GM23338 (cell line): ENCODE data around the gene C12orf43. TPM values are rescaled to one million over a fixed set of nuclear protein-coding genes. Genes with fewer than 3 reads are reported as not detected.

Experiments used
- ATAC-seq: fragments of 200-7000 bp; cut with Tn5 transposase; 3 replicates; pipeline ENCODE4 v1.9.1; 2020
- DNase-seq: peaks from one replicate; pipeline ENCODE4 v3.0.0-alpha.2; 2015; ENCODE audit warnings: low spot score
- H2AFZ ChIP-seq: fragments of 200-600 bp; sonication (generic); 2 replicates; pipeline ENCODE4 v1.8.0; 2016; ENCODE audit warnings: antibody characterized with exemption, mild to moderate bottlenecking, moderate library complexity
- H3F3A ChIP-seq: fragments of 200-600 bp; sonication (generic); replicated peaks from 2 replicates; pipeline ENCODE4 v1.8.0; 2017; ENCODE audit warnings: antibody characterized with exemption, mixed run types, low read depth
- H3K27ac ChIP-seq: fragments of 200-600 bp; sonication (generic); 2 replicates; pipeline ENCODE4 v1.6.1; 2016; ENCODE audit warnings: low read depth
- H3K27me3 ChIP-seq: fragments of 200-600 bp; sonication (generic); 2 replicates; pipeline ENCODE4 v1.8.0; 2016; ENCODE audit warnings: mild to moderate bottlenecking, mixed run types, moderate library complexity; ENCODE audit not compliant: insufficient read depth
- H3K36me3 ChIP-seq: fragments of 200-600 bp; sonication (generic); 2 replicates; pipeline ENCODE4 v1.8.0; 2016; ENCODE audit warnings: mild to moderate bottlenecking; ENCODE audit not compliant: insufficient read depth
- H3K4me1 ChIP-seq: fragments of 200-600 bp; sonication (generic); 2 replicates; pipeline ENCODE4 v1.8.0; 2016; ENCODE audit warnings: mild to moderate bottlenecking, moderate library complexity; ENCODE audit not compliant: insufficient read depth
- H3K4me2 ChIP-seq: fragments of 200-600 bp; sonication (generic); 2 replicates; pipeline ENCODE4 v1.7.1; 2017; ENCODE audit warnings: mixed run types
- H3K4me3 ChIP-seq: fragments of 200-600 bp; sonication (generic); 2 replicates; pipeline ENCODE4 v1.6.1; 2016; ENCODE audit warnings: mixed run types
- H3K79me2 ChIP-seq: fragments of 200-600 bp; sonication (generic); replicated peaks from 2 replicates; pipeline ENCODE4 v1.8.0; 2017; ENCODE audit warnings: mild to moderate bottlenecking; ENCODE audit not compliant: insufficient read depth
- H3K9me2 ChIP-seq: fragments of 200-600 bp; sonication (generic); 2 replicates; pipeline ENCODE4 v1.8.0; 2017; ENCODE audit not compliant: insufficient read depth
- H4K20me1 ChIP-seq: fragments of 200-600 bp; sonication (generic); replicated peaks from 2 replicates; pipeline ENCODE4 v1.8.0; 2017; ENCODE audit warnings: mild to moderate bottlenecking; ENCODE audit not compliant: insufficient read depth
- H3K27ac Mint-ChIP-seq: 2 replicates; pipeline ENCODE4 v1.8.0; 2020; ENCODE audit warnings: inconsistent platforms, mild to moderate bottlenecking, moderate library complexity, mixed read lengths
- H3K27me3 Mint-ChIP-seq: 3 replicates; pipeline ENCODE4 v1.8.0; 2022; ENCODE audit warnings: low read depth, mild to moderate bottlenecking, moderate library complexity, mixed read lengths, inconsistent platforms; ENCODE audit not compliant: insufficient read depth, poor library complexity
- H3K36me3 Mint-ChIP-seq: 3 replicates; pipeline ENCODE4 v1.8.0; 2021; ENCODE audit warnings: low read depth, mild to moderate bottlenecking, inconsistent platforms, moderate library complexity, mixed read lengths
- H3K4me1 Mint-ChIP-seq: 3 replicates; pipeline ENCODE4 v1.8.0; 2020; ENCODE audit warnings: mild to moderate bottlenecking, inconsistent platforms, mixed read lengths
- H3K4me3 Mint-ChIP-seq: 3 replicates; pipeline ENCODE4 v1.8.0; 2021; ENCODE audit warnings: moderate library complexity, mild to moderate bottlenecking, inconsistent platforms, mixed read lengths
- H3K9me3 Mint-ChIP-seq: 3 replicates; pipeline ENCODE4 v1.8.0; 2020; ENCODE audit warnings: moderate library complexity, mild to moderate bottlenecking, inconsistent platforms, mixed read lengths
- CREB1 ChIP-seq: fragments of 250-450 bp; sonication (Bioruptor Pico); IDR thresholded peaks from 2 replicates; pipeline ENCODE4 v1.5.0; 2020; ENCODE audit warnings: low read depth, mild to moderate bottlenecking, moderate library complexity
- CTCF ChIP-seq, 2 experiments: fragments of 200-600 bp in 1 of 2; sonication (generic) in 1 of 2; conservative IDR thresholded peaks; 2 replicates each; pipeline versions ENCODE4 v1.5.1 to v1.6.1; 2016 to 2017; ENCODE audit warnings: antibody characterized with exemption in 2 of 2, low read depth in 2 of 2, mild to moderate bottlenecking in 2 of 2, moderate library complexity in 1 of 2
- ETS1 ChIP-seq: IDR thresholded peaks from 2 replicates; pipeline ENCODE4 v1.6.1; 2016; ENCODE audit warnings: antibody characterized with exemption
- EZH2 ChIP-seq: fragments of 200-600 bp; sonication (generic); IDR thresholded peaks from one replicate; pipeline ENCODE4 v1.8.0; 2017; ENCODE audit warnings: antibody characterized with exemption, mild to moderate bottlenecking, low read depth; ENCODE audit not compliant: unreplicated experiment
- EZH2phosphoT487 ChIP-seq: fragments of 200-600 bp; sonication (generic); IDR thresholded peaks from one replicate; pipeline ENCODE4 v1.8.1; 2018; ENCODE audit warnings: antibody characterized with exemption; ENCODE audit not compliant: unreplicated experiment
- JUNB ChIP-seq: IDR thresholded peaks from one replicate; pipeline ENCODE4 v1.6.1; 2016; ENCODE audit warnings: antibody characterized with exemption; ENCODE audit not compliant: unreplicated experiment
- NANOG ChIP-seq: IDR thresholded peaks from 2 replicates; pipeline ENCODE4 v1.6.1; 2016; ENCODE audit warnings: antibody characterized with exemption, borderline replicate concordance
- POLR2AphosphoS5 ChIP-seq: IDR thresholded peaks from 2 replicates; pipeline ENCODE4 v1.6.1; 2016; ENCODE audit warnings: antibody characterized with exemption, low read depth
- REST ChIP-seq: IDR thresholded peaks from one replicate; pipeline ENCODE4 v1.6.1; 2018; ENCODE audit warnings: antibody characterized with exemption; ENCODE audit not compliant: unreplicated experiment
- STAT1 ChIP-seq: IDR thresholded peaks from one replicate; pipeline ENCODE4 v1.6.1; 2016; ENCODE audit warnings: antibody characterized with exemption; ENCODE audit not compliant: unreplicated experiment
- ZNF114 ChIP-seq: fragments of 250-450 bp; sonication (Bioruptor Pico); IDR thresholded peaks from 2 replicates; pipeline ENCODE4 v1.5.0; 2020; ENCODE audit warnings: mild to moderate bottlenecking, moderate library complexity
- ZNF331 ChIP-seq: fragments of 250-450 bp; sonication (Bioruptor Pico); IDR thresholded peaks from 2 replicates; pipeline ENCODE4 v1.5.0; 2020; ENCODE audit warnings: low read depth, mild to moderate bottlenecking, moderate library complexity
- polyA plus RNA-seq: library from polyadenylated mRNA; unstranded; fragments of >200 nt; fragmentation: Nextera tagmentation; extraction: Ambion mirVana; gene quantifications from 2 replicates; pipeline ENCODE4 v1.2.1, GENCODE V29; 2016
- total RNA-seq: library from RNA; depleted of rRNA; stranded (reverse); fragments of >200 nt; shearing (Covaris generic); gene quantifications from 2 replicates; pipeline ENCODE4 v1.2.3, GENCODE V29; 2014
- TF ChIP-seq, protein P1 (sequence below): fragments of 250-450 bp; sonication (Bioruptor Pico); IDR thresholded peaks from 2 replicates; pipeline ENCODE4 v1.5.0; 2020; ENCODE audit warnings: mild to moderate bottlenecking, moderate library complexity

C12orf43 gene
- total and polyA plus RNA-seq, 2 experiments from 2014 or later = 15.2 to 20.7 TPM

- Histone ChIP-seq H3K27ac (no peak within 1 kb of the TSS), H3K4me3 (no peak within 1 kb of the TSS), H2AFZ (peak within 1 kb of the TSS; percentile 95), H3K79me2 (no peaks in the 10 kb centered on the region), H3F3A (no peaks in the 10 kb centered on the region), H3K4me2 (no peak within 1 kb of the TSS), H3K27me3 (no peaks in the 10 kb centered on the region), H4K20me1 (no peaks in the 10 kb centered on the region), H3K9me2 (no peaks in the 10 kb centered on the region), H3K4me1 (peaks cover 9% of the 10 kb centered on the region; the same call in 1 of the 2 replicates), H3K36me3 (no peaks in the 10 kb centered on the region)
- Mint-ChIP-seq H3K36me3 (no peaks in the 10 kb centered on the region; the same call in 2 of the 3 replicates), H3K27ac (no peak within 1 kb of the TSS), H3K4me1 (peaks cover 14% of the 10 kb centered on the region), H3K27me3 (peaks cover 3% of the 10 kb centered on the region), H3K9me3 (no peaks in the 10 kb centered on the region; the same call in 2 of the 3 replicates), H3K4me3 (no peak within 1 kb of the TSS)
- ATAC-seq (no peak; the same call in 2 of the 3 replicates), DNase-seq (peak; percentile 16)
- TF ChIP-seq ETS1 = no peak
- TF ChIP-seq STAT1 = no peak
- TF ChIP-seq, protein P1, sequence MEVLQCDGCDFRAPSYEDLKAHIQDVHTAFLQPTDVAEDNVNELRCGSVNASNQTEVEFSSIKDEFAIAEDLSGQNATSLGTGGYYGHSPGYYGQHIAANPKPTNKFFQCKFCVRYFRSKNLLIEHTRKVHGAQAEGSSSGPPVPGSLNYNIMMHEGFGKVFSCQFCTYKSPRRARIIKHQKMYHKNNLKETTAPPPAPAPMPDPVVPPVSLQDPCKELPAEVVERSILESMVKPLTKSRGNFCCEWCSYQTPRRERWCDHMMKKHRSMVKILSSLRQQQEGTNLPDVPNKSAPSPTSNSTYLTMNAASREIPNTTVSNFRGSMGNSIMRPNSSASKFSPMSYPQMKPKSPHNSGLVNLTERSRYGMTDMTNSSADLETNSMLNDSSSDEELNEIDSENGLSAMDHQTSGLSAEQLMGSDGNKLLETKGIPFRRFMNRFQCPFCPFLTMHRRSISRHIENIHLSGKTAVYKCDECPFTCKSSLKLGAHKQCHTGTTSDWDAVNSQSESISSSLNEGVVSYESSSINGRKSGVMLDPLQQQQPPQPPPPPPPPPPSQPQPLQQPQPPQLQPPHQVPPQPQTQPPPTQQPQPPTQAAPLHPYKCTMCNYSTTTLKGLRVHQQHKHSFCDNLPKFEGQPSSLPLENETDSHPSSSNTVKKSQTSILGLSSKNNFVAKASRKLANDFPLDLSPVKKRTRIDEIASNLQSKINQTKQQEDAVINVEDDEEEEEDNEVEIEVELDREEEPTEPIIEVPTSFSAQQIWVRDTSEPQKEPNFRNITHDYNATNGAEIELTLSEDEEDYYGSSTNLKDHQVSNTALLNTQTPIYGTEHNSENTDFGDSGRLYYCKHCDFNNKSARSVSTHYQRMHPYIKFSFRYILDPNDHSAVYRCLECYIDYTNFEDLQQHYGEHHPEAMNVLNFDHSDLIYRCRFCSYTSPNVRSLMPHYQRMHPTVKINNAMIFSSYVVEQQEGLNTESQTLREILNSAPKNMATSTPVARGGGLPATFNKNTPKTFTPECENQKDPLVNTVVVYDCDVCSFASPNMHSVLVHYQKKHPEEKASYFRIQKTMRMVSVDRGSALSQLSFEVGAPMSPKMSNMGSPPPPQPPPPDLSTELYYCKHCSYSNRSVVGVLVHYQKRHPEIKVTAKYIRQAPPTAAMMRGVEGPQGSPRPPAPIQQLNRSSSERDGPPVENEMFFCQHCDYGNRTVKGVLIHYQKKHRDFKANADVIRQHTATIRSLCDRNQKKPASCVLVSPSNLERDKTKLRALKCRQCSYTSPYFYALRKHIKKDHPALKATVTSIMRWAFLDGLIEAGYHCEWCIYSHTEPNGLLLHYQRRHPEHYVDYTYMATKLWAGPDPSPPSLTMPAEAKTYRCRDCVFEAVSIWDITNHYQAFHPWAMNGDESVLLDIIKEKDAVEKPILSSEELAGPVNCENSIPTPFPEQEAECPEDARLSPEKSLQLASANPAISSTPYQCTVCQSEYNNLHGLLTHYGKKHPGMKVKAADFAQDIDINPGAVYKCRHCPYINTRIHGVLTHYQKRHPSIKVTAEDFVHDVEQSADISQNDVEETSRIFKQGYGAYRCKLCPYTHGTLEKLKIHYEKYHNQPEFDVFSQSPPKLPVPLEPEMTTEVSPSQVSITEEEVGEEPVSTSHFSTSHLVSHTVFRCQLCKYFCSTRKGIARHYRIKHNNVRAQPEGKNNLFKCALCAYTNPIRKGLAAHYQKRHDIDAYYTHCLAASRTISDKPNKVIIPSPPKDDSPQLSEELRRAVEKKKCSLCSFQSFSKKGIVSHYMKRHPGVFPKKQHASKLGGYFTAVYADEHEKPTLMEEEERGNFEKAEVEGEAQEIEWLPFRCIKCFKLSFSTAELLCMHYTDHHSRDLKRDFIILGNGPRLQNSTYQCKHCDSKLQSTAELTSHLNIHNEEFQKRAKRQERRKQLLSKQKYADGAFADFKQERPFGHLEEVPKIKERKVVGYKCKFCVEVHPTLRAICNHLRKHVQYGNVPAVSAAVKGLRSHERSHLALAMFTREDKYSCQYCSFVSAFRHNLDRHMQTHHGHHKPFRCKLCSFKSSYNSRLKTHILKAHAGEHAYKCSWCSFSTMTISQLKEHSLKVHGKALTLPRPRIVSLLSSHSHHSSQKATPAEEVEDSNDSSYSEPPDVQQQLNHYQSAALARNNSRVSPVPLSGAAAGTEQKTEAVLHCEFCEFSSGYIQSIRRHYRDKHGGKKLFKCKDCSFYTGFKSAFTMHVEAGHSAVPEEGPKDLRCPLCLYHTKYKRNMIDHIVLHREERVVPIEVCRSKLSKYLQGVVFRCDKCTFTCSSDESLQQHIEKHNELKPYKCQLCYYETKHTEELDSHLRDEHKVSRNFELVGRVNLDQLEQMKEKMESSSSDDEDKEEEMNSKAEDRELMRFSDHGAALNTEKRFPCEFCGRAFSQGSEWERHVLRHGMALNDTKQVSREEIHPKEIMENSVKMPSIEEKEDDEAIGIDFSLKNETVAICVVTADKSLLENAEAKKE (CRISPR knock-in tag) = no peak
- TF ChIP-seq POLR2AphosphoS5 = no peak
- no peak for TF ChIP-seq REST
- no peak for TF ChIP-seq CREB1 (CRISPR knock-in tag)
- TF ChIP-seq EZH2phosphoT487 = no peak
- TF ChIP-seq NANOG = no peak
- TF ChIP-seq CTCF (conservative IDR thresholded peaks at IDR 0.05; ENCODE audit: low read depth in 2 of 2) = no peak
- TF ChIP-seq ZNF331 (CRISPR knock-in tag) = no peak
- TF ChIP-seq JUNB = no peak
- TF ChIP-seq ZNF114 = no peak
- no peak for TF ChIP-seq EZH2
Measured at GRCh38 chr12:120978296-120979219, 37.7 kb downstream of the C12orf43 start, which contains the start of gene HNF1A. Gene HNF1A (plus strand): TSS chr12:120978543. CDS start chr12:120978769, 226 bp downstream.
